ENCODE results near the gene SH3BP4. TPM values are rescaled to one million over a fixed set of nuclear protein-coding genes. Genes with fewer than 3 reads are reported as not detected.

SH3BP4 gene
- polyA plus RNA-seq, 2 of the 4 experiments (the other 2 are of a cell fraction), result 22.6 to 35.7 TPM

DNA sequence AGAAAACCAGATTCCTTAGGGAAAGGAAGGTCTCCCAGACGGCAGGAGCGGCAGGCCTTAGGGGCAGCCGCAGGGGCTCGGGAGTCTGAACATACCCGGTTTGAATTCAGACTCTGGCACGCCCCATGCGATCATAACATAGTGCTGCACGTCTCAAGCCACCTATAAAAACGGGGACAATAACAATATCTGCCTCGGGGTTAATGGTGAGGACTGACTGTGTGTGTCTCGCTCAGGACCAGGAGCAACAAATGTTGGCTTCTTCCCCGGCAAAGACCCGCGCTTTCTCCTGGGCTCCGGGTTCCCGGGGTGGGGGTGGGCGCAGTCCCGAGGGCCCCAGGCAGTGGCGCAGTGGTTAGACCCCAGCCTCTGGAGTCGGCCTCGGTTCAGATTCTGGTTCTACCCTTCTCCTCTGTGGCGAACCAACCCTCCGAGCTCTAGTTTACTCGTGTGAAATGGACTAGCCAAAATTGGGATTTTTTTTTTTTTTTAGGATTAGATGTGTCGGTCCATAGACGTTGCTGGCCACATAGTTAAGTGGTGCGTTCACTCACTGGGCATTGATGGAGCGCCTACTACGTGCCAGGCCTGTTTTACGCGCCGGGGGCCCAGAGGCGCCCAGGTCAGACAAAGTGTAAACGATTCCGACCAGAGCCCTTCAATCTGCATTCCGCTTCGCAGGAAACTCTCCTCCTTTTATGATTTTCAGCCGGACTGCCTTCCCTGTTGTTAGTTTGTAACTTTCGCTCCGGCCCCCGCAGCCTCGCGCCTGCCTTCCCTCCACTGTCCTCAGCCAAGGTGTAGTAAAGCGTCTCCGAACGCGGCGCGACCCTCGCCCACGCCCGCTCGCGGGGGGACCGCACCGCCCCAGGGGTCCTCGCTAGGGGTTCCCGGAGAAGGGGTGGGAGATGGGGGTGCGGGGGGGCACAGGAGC, 820 bp upstream of the SH3BP4 start:
- Histone ChIP-seq H3K4me2 (peak overlapping the region; percentile 93), H3K4me3 (peak overlapping the region; percentile 98), H3K27ac (peak overlapping the region; percentile 97 to 98), H3K9me3 (no peaks in the 10 kb centered on the region), H3K4me1 (peaks cover 35% of the 10 kb centered on the region)
- ATAC-seq (peak; percentile 26 to 54; a peak in 4 of 6 replicates), DNase-seq (ENCODE audit: low read depth in 1 of 2, low spot score in 1 of 2) (no peak), FAIRE-seq (no peak)
- WGBS (ENCODE audit: missing lambda C conversion rate), result 45% methylated on average over 43 of the region's 59 CpGs
- TF ChIP-seq RAD21 (conservative IDR thresholded peaks at IDR 0.05 in 1 of 2, IDR thresholded peaks at IDR 0.05 in 1 of 2), result 0 out of 5 replicates have a peak, but pooled peaks of 1 of the 2 experiments have one; percentile 31
- TF ChIP-seq NR3C1 (IDR thresholded peaks at IDR 0.05), result no peak
- TF ChIP-seq, protein P1, sequence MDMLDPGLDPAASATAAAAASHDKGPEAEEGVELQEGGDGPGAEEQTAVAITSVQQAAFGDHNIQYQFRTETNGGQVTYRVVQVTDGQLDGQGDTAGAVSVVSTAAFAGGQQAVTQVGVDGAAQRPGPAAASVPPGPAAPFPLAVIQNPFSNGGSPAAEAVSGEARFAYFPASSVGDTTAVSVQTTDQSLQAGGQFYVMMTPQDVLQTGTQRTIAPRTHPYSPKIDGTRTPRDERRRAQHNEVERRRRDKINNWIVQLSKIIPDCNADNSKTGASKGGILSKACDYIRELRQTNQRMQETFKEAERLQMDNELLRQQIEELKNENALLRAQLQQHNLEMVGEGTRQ (IDR thresholded peaks at IDR 0.05), result no peak
- 0 out of 2 replicates have a peak, but pooled peaks have one; percentile 54 for TF ChIP-seq RNF2 (IDR thresholded peaks at IDR 0.05; ENCODE audit: borderline replicate concordance, low read depth)
- no peak for TF ChIP-seq JUN (IDR thresholded peaks at IDR 0.05)
- no peak for TF ChIP-seq SREBF2 (IDR thresholded peaks at IDR 0.05)
- TF ChIP-seq FOSB (CRISPR knock-in tag; IDR thresholded peaks at IDR 0.05), result no peak
- no peak for TF ChIP-seq RFX5 (IDR thresholded peaks at IDR 0.05)
- TF ChIP-seq HEYL (CRISPR knock-in tag; IDR thresholded peaks at IDR 0.05), result no peak
- TF ChIP-seq PHF8 (IDR thresholded peaks at IDR 0.05; ENCODE audit: borderline replicate concordance, low read depth), result peak; percentile 45; the same call in 1 of the 2 replicates
- TF ChIP-seq, protein P2, sequence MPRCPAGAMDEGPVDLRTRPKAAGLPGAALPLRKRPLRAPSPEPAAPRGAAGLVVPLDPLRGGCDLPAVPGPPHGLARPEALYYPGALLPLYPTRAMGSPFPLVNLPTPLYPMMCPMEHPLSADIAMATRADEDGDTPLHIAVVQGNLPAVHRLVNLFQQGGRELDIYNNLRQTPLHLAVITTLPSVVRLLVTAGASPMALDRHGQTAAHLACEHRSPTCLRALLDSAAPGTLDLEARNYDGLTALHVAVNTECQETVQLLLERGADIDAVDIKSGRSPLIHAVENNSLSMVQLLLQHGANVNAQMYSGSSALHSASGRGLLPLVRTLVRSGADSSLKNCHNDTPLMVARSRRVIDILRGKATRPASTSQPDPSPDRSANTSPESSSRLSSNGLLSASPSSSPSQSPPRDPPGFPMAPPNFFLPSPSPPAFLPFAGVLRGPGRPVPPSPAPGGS (IDR thresholded peaks at IDR 0.05), result no peak
- ChIA-PET CTCF (interaction anchor here (0.6 to 0.8 kb wide), 2 partner anchors 400 to 450 kb away, joined by 3 read pairs; no protein-coding TSS in a partner anchor), POLR2A (interaction anchor here (0.6 to 1.3 kb wide), 2 partner anchors 30 to 69 kb away, joined by 3 to 7 read pairs; no protein-coding TSS in a partner anchor)

DNA sequence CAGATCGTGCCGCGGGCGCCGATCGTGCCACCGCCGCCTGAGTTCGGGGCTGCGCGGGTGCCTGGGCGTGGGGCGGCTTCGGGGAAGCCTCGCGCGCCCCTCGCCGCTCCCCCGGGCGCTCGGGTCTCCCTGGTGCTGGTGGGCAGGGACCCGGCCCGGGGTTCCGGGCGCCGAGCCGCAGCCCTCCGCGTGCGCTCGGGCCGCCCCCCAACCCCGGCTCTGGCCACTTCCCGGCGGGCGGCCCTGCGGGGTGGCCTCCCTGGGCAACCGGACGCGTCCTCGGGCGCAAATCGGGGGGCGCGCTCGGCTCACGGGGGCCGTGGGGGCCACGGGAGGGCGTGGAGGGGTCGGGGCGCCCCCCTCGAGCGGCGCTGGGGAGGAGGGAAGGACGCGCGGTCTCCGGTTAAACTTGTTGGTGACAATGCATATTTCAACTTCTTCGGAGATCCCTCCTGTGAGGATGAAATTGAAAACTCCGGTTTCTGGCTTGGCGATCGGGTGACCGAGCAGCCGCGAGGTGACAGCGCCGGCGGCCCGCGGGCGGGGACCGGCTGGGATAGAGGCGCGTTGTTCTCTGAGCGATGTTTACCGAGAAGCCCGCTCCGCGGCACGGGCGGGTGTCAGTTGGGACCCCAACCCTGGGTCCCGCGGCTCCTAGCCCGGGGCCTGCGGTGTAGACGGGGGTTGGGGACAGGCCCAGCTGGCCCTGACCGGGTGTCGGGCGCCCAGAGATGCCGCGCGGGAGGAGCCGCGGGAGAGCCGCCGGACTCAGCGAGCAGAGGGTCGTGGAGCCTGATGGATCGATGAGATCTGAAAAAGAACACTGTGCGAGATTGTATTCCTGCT, 676 bp downstream of the SH3BP4 start:
- peak overlapping the region; percentile 89 for H3K4me2 ChIP-seq
- H3K4me1 ChIP-seq, result peaks cover 46% of the 10 kb centered on the region
- TF ChIP-seq, protein P1 (IDR thresholded peaks at IDR 0.05), result no peak
- TF ChIP-seq, protein P3, sequence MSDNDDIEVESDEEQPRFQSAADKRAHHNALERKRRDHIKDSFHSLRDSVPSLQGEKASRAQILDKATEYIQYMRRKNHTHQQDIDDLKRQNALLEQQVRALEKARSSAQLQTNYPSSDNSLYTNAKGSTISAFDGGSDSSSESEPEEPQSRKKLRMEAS (IDR thresholded peaks at IDR 0.05), result peak; percentile 26; the same call in 1 of the 2 replicates
- TF ChIP-seq JUN (IDR thresholded peaks at IDR 0.05), result peak in 1 of 2 experiments; percentile 9; a peak in 1 of 5 replicates
- TF ChIP-seq GATA3 (IDR thresholded peaks at IDR 0.05; ENCODE audit: borderline replicate concordance), result no peak
- TF ChIP-seq RAD21 (conservative IDR thresholded peaks at IDR 0.05 in 1 of 2, IDR thresholded peaks at IDR 0.05 in 1 of 2), result peak in 1 of 2 experiments; percentile 25; a peak in 2 of 5 replicates
- TF ChIP-seq PHF8 (IDR thresholded peaks at IDR 0.05; ENCODE audit: borderline replicate concordance, low read depth), result no peak
- TF ChIP-seq RNF2 (IDR thresholded peaks at IDR 0.05; ENCODE audit: borderline replicate concordance, low read depth), result no peak
- TF ChIP-seq ZSCAN20 (CRISPR knock-in tag; IDR thresholded peaks at IDR 0.05), result no peak
- ATAC-seq, result peak; percentile 22 to 36
- no peak for FAIRE-seq
- no peaks in the 10 kb centered on the region for H3K9me3 ChIP-seq
- peak overlapping the region; percentile 98 for H3K4me3 ChIP-seq
- peak in 1 of 2 experiments; percentile 20 for DNase-seq (ENCODE audit: low read depth in 1 of 2, low spot score in 1 of 2)
- 2% methylated on average over 16 of the region's 102 CpGs for whole genome bisulfite sequencing (ENCODE audit: missing lambda C conversion rate)
- CTCF ChIA-PET, result interaction anchor here (1.3 kb wide), 2 partner anchors 13 to 29 kb away, joined by 3 read pairs; no protein-coding TSS in a partner anchor
- POLR2A ChIA-PET, result interaction anchor here (0.5 to 1.3 kb wide), 8 partner anchors 29 to 881 kb away, joined by 3 to 7 read pairs (median 4); no protein-coding TSS in a partner anchor
- H3K27ac ChIP-seq, result peak overlapping the region; percentile 97 to 98

All from A549 (cell line).